NCI-H128 (cell line): ENCODE measurements around the gene CSPG4.
"Not testable (repeated sequence)": the region's sequence is repeated elsewhere in the genome, so short reads cannot be mapped to it uniquely, and the experiment has no call there.

ENCODE experiments used
- DNase-seq: peaks from one replicate; lab custom pipeline; 2025; ENCODE audit not compliant: unreplicated experiment; lab: John Stamatoyannopoulos, UW

The CSPG4 gene

GRCh38 chr15:75712668-75713337 is at the start of gene CSPG4:
Gene CSPG4, minus strand, starts transcription at chr15:75712848. Its CDS starts 93 bp downstream, at chr15:75712755.
- DNase-seq: no peak

GRCh38 chr15:75762357-75762718 is 49.7 kb upstream of the CSPG4 start:
- DNase-seq: not testable (repeated sequence)

GRCh38 chr15:75761446-75762356 is 49.1 kb upstream of the CSPG4 start:
- DNase-seq: no peak

- no peak for DNase-seq
Measured at GRCh38 chr15:75760704-75761435, 48.2 kb upstream of the CSPG4 start.

GRCh38 chr15:75760131-75760520 is 47.5 kb upstream of the CSPG4 start:
- DNase-seq: not testable (repeated sequence)

- DNase-seq: no peak
Measured at GRCh38 chr15:75759416-75760130, 46.9 kb upstream of the CSPG4 start.

- DNase-seq: peak; percentile 48
Measured at GRCh38 chr15:75758071-75758872, 45.6 kb upstream of the CSPG4 start.

GRCh38 chr15:75754871-75755270 is 42.2 kb upstream of the CSPG4 start:
- not testable (repeated sequence) for DNase-seq

GRCh38 chr15:75753145-75753544 is 40.5 kb upstream of the CSPG4 start:
- DNase-seq: no peak

GRCh38 chr15:75751891-75752290 is 39.2 kb upstream of the CSPG4 start:
- no peak for DNase-seq

- no peak for DNase-seq
Measured at GRCh38 chr15:75751116-75751875, 38.6 kb upstream of the CSPG4 start.

- no peak for DNase-seq
Measured at GRCh38 chr15:75750261-75751050, 37.8 kb upstream of the CSPG4 start.

- no peak for DNase-seq
Measured at GRCh38 chr15:75749820-75750219, 37.2 kb upstream of the CSPG4 start.

GRCh38 chr15:75748882-75749281 is 36.2 kb upstream of the CSPG4 start:
- DNase-seq: not testable (repeated sequence)

GRCh38 chr15:75747121-75747520 is 34.5 kb upstream of the CSPG4 start:
- not testable (repeated sequence) for DNase-seq

- no peak for DNase-seq
Measured at GRCh38 chr15:75745305-75745704, 32.7 kb upstream of the CSPG4 start.

- not testable (repeated sequence) for DNase-seq
Measured at GRCh38 chr15:75742346-75742745, 29.7 kb upstream of the CSPG4 start.

GRCh38 chr15:75739791-75740190 is 27.1 kb upstream of the CSPG4 start:
- DNase-seq: no peak
